GM10266 (cell line): ENCODE measurements around the gene WDR72.

Experiments
- DNase-seq: peaks from one replicate; pipeline ENCODE4 v3.0.0; 2012; ENCODE audit errors: extremely low spot score
- CTCF ChIP-seq: IDR thresholded peaks from 2 replicates; pipeline ENCODE4 v1.5.1; 2012; ENCODE audit warnings: mild to moderate bottlenecking, low read depth; ENCODE audit not compliant: control insufficient read depth, insufficient read depth; ENCODE audit errors: missing control alignments

WDR72 gene

GRCh38 chr15:53625962-53626845 is 133.3 kb downstream of the WDR72 start:
- no peak for DNase-seq
- no peak for TF ChIP-seq CTCF

DNA sequence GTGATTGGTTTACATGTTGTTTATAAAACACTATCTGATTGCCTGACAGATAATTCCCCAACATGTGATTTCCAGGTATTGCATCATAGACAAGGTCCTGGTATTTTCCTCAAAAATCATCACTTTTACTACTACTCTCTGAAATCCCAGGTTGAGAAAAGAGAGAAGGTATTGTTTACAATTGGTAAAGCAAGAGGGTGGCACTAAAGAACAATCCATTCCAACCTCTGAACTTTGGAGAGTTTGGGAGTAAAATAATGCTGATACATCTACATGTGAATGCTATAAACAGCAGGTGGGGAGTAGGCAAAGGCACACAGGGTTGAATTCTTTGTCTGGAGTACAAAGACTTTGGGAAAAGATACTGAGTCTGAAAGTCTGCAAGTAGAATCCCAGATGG is 134.2 kb downstream of the WDR72 start:
- no peak for TF ChIP-seq CTCF
- DNase-seq, result no peak

DNA sequence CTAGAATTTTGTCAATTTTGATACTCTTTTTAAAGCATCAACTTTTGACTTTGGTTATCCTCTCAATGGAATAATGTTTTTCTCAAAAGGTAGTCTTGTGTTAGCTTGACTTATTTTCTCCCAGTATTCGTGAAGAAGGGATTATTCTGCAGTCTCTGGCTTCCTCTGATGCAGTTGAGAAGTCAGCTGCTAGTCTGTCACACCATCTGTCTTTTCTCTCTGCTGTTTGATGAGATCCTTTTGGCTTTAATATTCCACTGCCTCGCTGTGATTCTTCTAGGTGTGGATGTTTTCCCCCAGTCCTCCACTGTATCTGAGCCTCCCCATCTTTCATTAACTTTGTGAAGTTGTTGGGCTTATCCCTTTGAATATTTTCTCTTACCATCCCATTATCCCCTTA is 141.0 kb downstream of the WDR72 start:
- DNase-seq, result no peak
- TF ChIP-seq CTCF, result no peak

DNA sequence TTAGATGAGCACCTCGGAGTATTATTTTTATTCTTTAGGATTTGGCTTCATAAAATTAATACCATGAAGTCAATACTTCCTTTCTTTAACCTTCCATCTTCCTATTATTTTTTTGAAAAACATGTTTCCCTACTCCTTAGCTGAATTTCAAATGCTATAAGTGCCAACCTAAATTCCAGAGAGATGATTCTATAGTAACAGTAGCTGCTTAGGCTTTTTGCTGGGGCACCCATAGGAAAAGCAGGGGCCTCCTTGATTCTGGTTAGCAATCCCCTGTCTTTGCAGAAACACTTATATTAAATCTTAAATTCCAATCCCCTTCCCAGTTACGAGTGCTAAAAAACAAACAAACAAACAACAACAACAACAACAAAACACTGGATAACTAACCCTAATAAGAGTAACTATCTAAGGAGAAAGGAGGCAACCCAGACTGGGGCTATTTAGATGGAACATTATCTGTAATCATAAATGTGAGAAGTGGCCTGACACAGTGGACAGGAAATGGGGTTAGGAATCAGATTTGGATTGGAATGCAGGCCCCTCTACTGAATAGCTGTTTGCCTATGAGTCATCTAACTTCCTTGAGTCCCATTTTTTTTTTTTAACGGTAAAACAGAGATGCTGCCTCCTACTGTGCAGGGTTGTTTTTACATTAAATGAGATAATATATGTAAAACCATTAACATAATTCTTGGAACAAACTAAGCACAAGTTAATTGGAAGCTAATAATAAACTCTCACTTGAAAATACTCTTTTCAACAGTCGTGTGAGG is 148.1 kb downstream of the WDR72 start:
- no peak for TF ChIP-seq CTCF
- no peak for DNase-seq

DNA sequence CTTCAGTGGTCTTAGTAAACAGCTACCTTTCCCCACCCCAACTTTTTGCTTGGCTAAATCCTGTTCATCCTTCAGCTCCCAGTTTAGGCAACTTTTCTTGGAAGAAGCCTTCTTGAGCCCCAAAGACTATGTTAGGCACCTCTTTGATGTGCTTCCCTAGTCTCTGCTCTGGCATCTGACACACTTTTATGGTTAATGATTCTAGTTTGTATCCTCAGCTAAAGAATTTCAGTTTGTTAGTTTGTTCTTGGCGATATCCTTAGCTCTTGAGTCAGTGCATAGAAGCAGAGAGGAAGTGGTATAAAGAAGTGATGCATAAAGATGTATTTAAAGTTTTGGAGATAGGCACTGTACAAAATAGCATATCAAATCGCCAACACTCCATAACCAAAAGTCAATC is 168.4 kb downstream of the WDR72 start:
- no peak for DNase-seq
- no peak for TF ChIP-seq CTCF

DNA sequence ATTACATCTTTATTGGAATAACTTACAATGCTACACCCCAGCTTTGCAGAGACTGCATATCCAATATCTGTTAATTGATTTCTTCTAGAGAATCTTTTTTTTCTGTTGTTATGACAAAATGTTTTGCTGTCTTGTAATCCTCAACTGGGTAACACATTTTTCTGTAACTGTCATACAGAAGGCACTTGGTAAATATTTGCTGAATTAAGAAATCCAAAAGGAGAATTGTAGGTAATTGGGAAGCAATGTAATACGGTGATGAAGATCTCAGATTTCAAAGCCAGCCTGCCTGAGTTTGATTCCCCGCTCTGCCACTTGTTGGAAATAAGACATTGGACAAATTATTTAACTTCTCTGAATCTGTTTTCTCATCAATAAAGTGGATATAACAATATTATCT is 169.1 kb downstream of the WDR72 start:
- no peak for DNase-seq

More for the DNA sequence above, 169.1 kb downstream of the WDR72 start:
- TF ChIP-seq CTCF, result no peak
